GM18868 (cell line): ENCODE measurements around the gene SYNPO2.
A peak's percentile ranks its signal among the peaks of the same experiment; 100 is the strongest.
"Not testable (repeated sequence)": the region's sequence is repeated elsewhere in the genome, so short reads cannot be mapped to it uniquely, and the experiment has no call there.

Experiments used
- ATAC-seq: cut with Tn5 transposase; IDR thresholded peaks from one replicate; pipeline ENCODE4 v1.9.1; 2021; ENCODE audit warnings: mild to moderate bottlenecking, moderate library complexity; ENCODE audit not compliant: unreplicated experiment

The SYNPO2 gene

DNA sequence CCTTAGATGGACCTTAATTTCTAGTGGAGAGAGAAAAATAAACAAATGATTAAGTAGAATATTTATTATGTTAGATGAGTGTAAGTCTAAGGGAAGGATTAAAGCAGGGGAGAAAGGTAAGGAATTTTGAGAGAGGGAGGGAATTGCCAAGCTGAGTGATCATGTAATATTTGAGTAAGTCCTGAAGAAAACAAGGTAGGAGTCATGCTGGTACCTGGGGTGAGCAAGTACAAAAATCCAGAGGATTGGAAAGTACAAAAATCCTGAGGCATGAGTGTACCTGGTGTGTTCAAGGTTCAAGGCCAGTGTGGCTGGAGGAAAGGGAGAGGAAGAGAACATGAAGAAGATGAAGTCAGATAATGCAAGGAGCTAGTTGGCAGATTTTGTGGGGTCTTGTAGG is 159.8 kb downstream of the SYNPO2 start:
- no peak for ATAC-seq

DNA sequence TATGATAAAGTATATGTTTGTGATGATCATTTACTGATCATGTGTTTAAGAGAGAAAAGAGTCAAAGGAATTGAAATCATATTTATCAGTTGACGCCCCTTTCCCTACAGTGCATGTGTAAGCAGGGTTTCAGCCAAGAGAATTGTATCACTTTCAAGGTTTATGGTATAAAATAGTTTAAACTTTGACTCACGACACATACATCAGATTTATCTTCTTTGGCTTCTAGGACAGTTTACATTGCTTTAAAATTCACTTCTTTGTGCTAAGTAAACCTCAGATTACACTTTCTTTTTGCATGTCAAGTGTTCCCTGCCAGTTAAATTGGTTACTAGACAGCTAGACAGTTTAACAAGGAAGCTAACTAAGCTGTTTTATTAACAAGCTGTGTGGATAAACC is 160.7 kb downstream of the SYNPO2 start:
- ATAC-seq = no peak

DNA sequence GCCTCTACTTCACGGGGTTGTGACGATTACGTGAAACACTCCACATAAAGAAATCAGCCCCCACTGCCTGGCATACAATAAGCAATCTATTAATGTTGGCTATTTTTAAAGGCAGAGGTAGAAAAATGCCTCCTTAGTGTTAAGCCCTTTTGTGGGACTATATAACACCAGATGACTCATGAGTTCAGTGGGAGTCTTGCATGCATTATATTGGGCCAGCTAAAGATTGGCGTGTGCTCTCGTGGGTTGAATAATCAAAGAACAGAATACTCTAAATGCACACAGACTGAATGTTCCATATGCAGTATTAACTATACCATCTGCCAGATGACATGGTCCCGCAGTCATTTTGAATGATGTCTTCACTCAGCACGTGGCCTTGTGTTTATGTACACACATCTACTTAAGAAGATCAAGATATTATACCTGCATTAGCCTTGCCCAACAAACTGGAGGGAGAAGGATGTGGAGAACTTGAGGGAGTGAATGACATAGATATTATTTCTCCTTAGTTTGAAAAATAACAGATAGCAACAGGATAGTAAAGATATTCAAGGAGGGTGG is 162.0 kb downstream of the SYNPO2 start:
- ATAC-seq = no peak

DNA sequence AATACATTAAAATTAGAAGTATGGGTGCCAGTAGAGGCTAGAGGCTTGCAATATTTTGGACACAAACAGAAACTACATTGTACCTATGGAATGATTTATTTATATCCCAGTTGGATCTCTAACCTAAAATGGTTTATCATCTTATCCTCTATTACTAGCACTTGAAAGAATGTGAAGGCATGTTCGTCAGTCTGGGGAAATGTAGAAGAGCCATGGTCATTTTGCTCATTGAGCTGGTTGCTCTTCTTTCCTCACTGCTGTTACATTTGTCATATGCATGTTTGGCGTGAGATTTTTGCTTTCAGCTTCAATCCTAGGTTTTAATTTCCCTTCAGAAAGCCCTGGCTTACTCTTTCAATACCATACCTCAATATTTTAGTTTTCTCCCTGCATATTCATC is 164.6 kb downstream of the SYNPO2 start:
- ATAC-seq = no peak

GRCh38 chr4:119053997-119054396 is 165.3 kb downstream of the SYNPO2 start:
- ATAC-seq = no peak

- no peak for ATAC-seq
Measured at GRCh38 chr4:119057417-119057816, 168.8 kb downstream of the SYNPO2 start.

DNA sequence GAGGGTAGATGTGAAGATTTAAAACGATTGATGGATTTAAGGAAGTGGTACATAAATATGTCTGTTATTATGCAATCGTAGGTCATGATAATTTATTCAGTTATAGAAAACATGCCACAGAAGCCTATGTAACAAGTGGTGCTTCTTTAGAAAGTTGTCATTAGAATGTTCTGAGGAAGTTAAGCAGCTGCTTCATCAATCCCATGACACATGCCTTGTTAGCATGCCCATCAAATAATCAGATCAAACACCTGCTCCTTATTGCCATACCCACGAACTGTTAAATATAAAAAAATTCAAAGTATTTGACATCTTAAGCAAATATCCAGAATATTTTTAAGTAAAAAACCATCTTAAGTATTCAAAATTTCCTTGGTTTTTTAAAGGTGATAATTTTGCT is 170.6 kb downstream of the SYNPO2 start:
- no peak for ATAC-seq

DNA sequence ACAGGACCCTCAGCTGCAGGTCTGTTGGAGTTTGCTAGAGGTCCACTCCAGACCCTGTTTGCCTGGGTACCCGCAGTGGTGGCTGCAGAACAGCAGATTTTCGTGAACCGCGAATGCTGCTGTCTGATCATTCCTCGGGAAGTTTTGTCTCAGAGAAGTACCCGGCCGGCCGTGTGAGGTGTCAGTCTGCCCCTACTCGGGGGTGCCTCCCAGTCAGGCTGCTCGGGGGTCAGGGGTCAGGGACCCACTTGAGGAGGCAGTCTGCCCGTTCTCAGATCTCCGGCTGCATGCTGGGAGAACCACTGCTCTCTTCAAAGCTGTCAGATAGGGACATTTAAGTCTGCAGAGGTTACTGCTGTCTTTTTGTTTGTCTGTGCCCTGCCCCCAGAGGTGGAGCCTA is 178.5 kb downstream of the SYNPO2 start:
- not testable (repeated sequence) for ATAC-seq

GRCh38 chr4:119067670-119068360 is 179.2 kb downstream of the SYNPO2 start:
- ATAC-seq = not testable (repeated sequence)

DNA sequence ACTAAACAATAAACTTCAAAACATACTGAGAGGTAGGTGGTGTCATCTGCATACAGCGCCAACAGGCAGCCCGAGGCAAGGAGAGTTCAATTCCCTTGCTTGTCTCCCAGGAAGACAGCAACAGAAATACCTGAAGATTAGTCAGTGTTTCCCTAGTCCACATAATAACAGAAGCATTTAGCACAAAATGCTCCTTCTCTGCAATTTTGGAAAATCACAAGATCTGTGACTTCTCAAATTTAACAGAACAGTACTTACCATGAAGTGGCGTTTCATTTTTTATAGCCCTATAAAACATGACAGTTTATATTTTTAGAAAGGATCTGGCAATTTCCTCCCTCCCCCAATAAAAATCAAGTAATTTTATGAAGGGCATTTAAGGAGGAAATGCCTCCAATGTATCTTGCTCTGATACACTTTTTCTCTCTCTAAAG is 179.9 kb downstream of the SYNPO2 start:
- ATAC-seq = no peak

DNA sequence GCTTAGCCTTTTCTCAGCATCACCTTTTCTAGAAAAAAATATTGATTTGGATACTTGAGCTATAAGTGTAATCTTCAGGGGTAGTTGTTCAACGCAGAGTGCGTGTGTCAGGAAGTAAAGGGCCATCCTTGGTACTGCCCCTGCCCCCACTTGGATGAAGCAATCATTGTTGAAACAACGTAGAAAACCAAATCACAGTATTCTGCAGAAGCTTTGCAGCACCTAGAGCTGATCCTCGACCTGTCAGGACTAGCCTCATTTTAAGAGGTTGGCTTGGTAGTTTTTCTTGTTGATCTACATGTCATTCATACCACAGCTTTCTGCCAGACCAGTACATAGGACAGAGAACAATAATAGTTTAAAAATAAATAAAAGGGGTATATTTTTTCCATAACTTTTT is 181.6 kb downstream of the SYNPO2 start:
- ATAC-seq = no peak

GRCh38 chr4:119080721-119081541 is 192.3 kb downstream of the SYNPO2 start:
- ATAC-seq = no peak

DNA sequence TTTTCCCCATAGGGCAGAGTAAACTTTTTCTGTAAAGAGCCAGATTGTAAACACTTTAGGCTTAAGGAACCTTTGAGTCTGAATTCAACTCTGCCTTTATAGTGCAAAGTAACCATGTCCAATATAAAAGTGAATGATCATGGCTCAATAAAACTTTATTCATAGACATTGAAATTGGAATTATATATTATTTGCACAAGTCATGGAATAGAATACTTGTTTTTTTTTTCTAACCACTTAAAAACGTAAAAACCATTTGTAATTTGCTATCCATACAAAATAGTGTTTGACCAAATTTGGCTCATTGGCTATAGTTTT is 192.8 kb downstream of the SYNPO2 start:
- no peak for ATAC-seq

DNA sequence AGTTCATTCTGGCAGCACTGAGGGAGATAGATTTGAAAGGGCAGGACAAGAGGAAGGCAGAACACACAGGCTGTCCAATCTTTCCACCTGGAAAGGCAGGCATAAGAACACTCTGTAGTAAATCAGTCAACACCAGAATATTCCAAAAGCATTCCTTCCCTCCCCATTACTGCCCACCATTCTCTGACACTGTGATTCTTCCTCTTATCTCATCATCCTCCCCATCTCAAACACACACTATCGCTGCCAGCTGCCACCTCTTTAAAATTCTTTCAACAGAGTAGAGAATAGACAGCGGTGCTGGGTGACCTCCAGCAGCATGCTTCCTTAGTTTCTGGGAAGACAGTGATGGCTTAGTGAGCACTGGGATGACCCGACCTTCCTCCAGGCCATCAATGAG is 193.3 kb downstream of the SYNPO2 start:
- ATAC-seq = no peak

GRCh38 chr4:119082661-119083060 is 194.0 kb downstream of the SYNPO2 start:
- no peak for ATAC-seq

DNA sequence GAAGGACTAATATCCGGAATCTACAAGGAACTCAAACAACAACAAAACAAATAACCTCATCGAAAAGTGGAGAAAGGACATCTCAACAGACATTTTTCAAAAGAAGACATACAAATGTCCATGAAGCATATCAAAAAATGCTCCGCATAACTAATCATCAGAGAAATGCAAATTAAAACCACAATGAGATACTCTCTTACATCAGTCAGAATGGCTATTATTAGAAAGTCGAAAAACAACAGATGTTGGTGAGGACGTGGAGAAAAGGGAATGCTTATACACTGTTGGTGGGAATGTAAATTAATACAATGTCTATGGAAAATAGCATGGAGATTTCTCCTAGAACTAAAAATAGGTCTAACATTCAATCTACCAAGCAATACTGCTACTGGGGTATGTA is 195.9 kb downstream of the SYNPO2 start:
- ATAC-seq = no peak

DNA sequence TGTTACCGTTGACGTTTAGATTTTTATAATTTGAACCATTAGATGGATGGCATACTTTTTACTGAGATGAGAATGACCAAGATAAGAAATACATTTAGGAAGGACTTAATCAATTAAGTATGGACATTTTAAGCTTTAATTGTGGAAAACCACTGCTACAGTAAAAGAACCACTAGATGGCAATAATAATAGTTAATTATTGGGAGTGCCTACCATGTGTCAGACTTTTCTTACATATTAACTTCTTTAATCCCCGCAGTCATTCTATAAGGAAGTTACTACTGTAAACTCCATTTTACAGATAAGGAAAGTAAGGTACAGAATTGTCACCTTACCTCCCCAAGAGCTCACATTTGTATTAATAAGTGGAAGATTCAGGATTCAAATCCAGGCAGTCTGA is 198.5 kb downstream of the SYNPO2 start:
- no peak for ATAC-seq

DNA sequence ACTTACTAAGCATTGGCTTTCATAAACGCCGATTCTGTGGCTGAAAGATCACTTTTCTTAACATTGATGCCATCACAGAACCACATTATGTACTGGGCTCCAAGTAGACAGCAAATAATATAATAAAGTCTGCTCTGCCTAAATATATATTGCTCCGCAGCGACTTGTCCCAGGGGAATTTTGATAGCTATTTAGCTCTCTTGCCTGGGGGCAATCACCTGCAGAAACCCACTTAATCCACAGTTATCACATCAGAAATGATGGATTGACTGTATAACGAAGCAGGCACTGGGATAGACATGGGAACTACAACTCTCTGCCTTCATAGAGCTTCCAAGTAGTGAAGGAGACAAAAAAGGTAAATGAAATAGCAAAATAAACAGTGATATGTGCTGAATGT is 199.0 kb downstream of the SYNPO2 start:
- no peak for ATAC-seq

DNA sequence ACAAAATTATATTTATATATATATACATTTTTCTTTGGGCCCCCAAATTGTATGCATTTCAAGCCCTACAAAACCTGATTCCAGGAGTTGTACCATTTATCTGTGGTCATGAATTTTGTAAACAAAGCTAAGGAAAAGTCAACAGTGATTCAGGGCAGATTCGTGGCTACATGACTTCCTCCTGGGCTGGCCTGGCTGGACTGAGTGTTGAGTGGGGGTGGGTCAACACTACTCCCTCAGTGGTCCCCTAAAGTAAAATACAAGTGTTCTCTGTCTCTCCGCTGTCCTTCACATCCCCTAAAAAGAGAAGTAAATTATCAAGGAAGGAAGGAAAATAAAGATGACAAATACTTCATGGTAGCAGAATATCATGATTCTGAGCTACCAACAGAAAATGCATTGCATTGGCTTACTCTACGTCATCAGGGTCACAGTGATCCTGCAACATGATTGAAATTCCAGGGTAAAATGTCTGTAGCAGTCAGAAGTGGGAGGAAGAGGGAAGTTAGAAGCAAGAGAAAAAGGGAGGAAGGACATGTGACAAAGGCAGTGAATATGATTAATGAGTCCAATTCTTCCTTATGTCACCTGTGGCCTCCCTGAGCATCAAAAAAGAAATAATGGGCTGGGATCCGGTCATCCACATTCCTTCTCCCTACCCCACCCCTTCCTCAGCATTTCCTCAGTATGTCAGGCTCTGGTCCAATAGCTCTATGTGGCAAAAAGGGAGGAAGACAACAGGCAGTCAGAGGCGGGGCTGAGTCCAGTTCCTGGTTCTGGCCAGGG is 204.6 kb downstream of the SYNPO2 start:
- no peak for ATAC-seq

DNA sequence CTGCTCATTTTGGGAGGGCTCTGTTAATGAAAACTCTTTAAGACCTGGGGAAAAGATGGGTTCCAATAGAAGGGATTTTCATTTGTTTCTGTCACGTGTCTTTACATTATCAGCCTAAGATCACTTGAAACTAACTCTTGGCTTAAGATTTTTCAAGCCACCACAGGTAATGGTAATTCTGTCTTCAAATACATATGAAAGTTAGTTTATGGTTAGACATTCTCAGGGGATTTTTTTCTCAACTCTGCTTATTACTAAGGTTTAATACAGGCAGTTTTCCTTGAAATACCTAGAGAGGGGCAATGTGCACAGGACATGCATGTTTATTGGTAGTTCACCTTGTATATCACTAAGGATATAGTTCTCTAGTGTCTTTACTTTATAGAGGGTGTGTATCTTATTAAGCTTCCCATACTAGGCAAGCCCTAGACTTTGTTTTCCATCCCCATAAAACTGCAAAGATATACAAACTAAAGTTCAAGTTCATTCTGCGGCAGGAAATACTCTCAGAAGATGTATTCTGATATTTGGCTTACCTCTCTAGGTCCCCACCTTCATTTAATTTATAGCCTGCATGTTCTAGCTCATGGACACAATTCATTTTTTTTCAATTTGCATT is 208.7 kb downstream of the SYNPO2 start:
- ATAC-seq = peak; percentile 90

GRCh38 chr4:119098306-119098705 is 209.7 kb downstream of the SYNPO2 start:
- no peak for ATAC-seq
